HG02588 (cell line): Measurements from ENCODE around the gene STRIP1.

Source experiments
- ATAC-seq: cut with Tn5 transposase; IDR thresholded peaks from one replicate; pipeline ENCODE4 v1.9.1; 2021; ENCODE audit warnings: mild to moderate bottlenecking, moderate library complexity; ENCODE audit not compliant: unreplicated experiment

The STRIP1 gene

DNA sequence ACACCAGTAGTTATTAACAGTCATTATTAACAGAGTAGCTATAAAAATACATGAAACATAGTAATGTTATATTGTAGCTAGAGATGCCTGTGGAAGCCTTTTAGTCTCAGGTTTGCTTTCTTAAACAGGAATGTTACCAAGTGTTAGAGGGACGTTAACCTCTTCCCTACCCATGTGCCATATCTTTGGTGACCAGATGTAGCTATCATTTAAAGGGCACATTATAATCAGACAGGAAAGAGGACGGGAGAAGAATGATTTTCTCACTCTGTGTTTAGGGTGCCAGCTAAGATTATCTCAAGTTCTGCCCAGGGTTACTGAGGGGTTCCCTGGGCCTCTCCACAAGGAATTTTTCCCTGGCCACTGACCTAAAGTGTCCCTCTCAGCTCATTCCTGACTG lies 57.0 kb downstream of the STRIP1 start:
- ATAC-seq, result no peak

DNA sequence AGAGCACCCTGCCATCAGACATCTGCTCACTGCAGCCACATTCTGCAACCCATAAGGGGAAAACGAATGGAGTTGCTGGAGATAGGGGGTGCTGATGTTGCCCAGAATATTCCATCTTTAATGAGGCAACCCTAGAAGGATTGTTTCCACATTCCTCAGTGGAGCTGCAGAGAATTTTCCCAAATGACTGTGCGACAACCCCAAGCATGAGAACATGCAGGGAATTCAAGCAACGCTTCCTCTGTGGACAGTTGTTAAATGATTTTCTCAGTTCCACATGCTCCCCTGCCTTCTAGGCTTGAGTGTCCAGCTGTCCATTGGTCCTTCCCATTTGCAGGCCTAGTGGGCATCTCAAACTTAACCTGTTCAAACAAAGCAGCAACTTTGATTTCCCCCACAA lies 57.4 kb downstream of the STRIP1 start:
- no peak for ATAC-seq

DNA sequence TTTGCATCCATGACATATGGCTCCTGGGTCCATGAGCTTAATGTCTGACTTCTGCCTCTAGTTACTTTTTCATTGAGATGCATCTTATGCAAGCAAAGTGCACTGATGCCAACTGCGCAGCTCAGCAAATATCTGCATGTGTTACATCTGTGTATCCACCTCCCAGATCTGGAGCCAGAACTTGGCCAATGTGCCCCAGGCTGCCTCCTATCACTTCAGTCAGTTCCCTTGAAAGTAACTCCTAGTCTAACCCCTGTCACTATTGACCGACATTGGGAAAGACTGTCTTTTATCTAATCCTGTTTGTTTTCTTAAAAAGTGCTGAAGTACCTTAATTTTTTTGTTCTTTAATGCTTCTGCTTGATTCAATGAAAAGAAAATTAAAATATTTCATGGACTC lies 58.6 kb downstream of the STRIP1 start:
- ATAC-seq, result no peak

DNA sequence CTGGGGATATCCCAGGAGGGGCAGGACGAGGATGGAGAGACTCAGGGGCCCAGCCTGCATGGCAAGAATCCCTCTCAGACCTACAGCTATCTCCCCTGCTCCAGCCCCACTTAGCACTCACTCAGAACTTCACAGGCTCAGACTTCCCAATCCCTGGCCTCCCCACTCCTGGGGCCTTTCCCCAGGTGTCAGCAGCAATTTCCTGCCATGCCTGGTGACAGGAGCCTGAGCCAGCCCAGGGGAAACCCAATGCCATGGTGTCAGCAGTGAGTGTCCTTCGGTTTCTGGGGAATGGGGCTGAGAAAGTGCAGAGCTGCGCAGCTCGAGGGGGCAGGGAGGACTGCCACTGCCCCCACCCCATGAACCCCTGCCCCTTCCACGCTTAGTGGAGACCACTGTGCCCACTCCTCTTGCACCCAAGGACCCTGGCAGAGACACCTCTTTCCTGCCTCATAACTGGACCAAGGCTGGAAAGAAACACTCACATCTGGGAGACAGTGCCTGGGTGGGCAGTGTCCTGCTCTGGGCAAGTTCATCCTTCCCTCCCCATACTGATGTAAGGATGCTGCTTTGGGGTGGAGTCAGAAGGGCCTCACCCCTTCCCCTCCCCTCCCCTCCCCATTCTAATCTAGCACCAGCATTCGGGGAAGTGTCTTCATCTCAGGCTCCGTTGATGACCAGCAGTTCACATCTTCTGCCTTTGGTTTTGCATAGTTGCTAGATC lies 60.7 kb downstream of the STRIP1 start:
- no peak for ATAC-seq

DNA sequence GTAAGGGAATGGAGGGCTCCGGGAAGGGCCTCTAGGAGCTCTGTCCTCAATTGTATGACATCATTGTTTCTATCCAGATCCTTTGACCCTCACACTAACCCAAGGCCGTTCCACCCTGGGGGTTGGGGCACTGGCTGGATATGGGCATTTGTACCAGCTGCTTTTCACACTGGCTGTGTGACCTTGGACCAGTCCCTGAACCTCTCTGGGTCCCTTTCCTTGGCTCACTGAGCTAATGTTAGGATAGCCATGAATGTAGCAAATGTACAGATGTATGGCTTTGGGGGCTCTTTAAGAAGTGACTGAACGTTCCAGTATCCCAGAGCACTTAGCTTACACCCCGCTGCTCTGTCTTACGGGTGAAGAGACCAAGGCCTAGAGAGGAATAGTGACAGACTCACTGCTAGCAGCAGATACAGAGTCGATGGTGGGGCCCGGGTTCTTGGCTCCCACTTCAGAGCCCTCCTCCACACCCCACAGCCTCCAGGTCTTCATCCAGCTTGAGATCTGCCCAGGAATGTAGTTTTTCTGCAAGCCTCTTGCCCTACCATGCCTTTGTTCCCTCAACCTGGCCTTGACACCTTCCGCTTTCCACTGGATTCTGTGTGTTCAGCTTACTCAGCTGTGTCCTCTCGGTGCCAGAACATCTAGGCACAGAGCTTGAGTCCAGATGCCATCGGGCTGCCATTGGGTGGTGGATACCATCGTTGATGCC lies 63.2 kb downstream of the STRIP1 start:
- no peak for ATAC-seq

DNA sequence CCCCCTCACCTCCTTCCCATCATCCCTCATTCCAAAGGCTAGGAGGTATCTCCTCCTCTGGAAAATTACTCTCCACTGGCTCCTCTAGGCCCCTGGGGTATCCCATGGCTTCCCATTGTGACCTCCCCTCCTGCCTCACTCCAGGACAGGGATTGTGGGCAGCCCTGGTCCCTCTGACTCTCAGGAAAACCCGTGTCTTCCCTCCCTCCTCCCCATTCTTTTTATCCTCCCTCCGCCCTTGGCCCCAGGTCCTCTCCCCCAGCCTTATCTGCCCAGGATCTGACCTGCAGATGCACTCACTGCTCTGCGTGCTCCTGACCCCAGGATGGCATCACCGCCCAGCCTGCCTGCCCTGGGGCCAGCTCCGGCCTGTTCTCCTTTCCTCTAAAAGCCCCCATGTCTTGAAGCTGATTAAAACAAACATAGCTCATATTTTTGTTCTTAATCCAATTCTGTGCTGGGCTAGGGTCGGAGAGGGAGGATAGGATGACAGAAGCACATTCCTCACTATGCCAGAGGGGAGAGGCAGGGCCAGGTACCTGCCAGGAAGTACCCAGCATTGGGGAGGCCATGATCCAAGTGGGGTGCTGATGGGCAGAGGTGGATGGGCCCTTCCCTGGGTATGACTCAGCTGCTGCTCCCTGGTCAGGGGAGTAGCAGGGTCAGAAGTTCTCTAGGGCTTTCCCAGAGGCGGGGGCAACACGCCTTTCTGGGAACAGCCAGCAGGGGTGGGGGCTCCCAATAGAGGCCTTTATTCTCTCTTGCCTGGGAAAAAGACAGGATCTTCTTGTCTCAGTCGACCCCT lies 64.0 kb downstream of the STRIP1 start:
- no peak for ATAC-seq

DNA sequence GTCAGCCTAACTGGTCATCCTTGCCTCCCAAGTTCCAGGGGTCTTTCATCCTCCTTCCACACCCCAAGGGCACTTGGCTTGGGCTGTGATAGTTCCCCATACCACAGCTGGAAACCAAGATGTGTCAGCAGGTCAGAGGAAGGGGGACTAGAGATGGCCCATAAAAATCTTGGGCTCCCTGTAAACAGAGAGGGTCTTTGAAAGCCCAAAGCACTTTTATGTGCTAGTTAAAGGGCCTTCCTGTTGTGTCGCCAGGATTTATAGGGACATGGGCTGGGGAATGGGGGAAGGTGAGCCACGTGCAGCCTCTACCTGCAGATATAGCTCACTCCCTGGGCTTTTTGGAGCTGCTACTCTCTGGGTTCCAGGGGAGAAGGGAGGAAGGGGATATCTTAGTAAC lies 65.9 kb downstream of the STRIP1 start:
- ATAC-seq, result no peak

DNA sequence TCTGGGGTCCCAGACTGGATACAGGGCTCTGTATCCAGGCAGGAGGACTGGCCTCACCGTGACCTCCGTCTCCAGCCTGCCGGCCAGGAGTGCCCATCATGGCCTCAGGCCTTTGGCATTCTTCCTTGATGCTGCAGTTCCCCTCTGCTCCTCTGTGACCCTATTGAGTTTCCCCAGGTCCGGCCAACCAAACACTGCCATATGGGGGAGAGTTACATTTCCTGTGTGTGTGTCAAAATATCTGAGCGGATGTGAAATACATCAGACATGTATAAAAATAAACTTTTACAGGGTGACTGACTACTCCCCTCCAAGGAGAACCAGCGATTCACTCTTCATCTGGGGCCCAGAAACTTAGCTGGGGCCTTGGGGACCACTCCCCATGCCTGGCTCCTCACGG lies 67.7 kb downstream of the STRIP1 start:
- no peak for ATAC-seq
